GM13977 (cell line): Measurements from ENCODE around the gene RIC1.

Experiments used
- DNase-seq: peaks from one replicate; pipeline ENCODE4 v3.0.0; 2012; ENCODE audit warnings: low spot score
- CTCF ChIP-seq: IDR thresholded peaks from 2 replicates; pipeline ENCODE4 v1.5.1; 2012; ENCODE audit warnings: mild to moderate bottlenecking, control low read depth; ENCODE audit not compliant: insufficient read depth; ENCODE audit errors: extremely low read depth, missing control alignments
- in situ Hi-C: fragments of 300-500 bp; cut with MboI; formaldehyde crosslinking; loops from one replicate; pipeline ENCODE4 v1.12.0; 2022; ENCODE audit warnings: low sequenced_read_pairs, low pct_unique_long_range_greater_than_20kb, mixed read lengths, inconsistent platforms; ENCODE audit not compliant: unreplicated experiment

RIC1 gene

GRCh38 chr9:5801739-5802113 lies 172.8 kb downstream of the RIC1 start:
- no peak for TF ChIP-seq CTCF
- DNase-seq, result no peak
- in situ Hi-C loops, result no loop called here

GRCh38 chr9:5805478-5805877 lies 176.6 kb downstream of the RIC1 start:
- DNase-seq, result no peak
- in situ Hi-C loops, result no loop called here
- no peak for TF ChIP-seq CTCF

GRCh38 chr9:5811751-5812150 lies 182.8 kb downstream of the RIC1 start:
- in situ Hi-C loops, result no loop called here
- DNase-seq, result no peak
- no peak for TF ChIP-seq CTCF

GRCh38 chr9:5813824-5814223 lies 184.9 kb downstream of the RIC1 start:
- in situ Hi-C loops, result no loop called here
- DNase-seq, result no peak
- no peak for TF ChIP-seq CTCF

- no peak for TF ChIP-seq CTCF
- in situ Hi-C loops, result no loop called here
- DNase-seq, result no peak
Measured at GRCh38 chr9:5815461-5815860, 186.6 kb downstream of the RIC1 start.

- TF ChIP-seq CTCF, result no peak
- no peak for DNase-seq
- in situ Hi-C loops, result no loop called here
Measured at GRCh38 chr9:5817862-5818261, 189.0 kb downstream of the RIC1 start.
